COLO829 (cell line): ENCODE results near the gene ZNF274.
"Not testable (repeated sequence)": the region's sequence is repeated elsewhere in the genome, so short reads cannot be mapped to it uniquely, and the experiment has no call there.

Experiments used
- DNase-seq: peaks from one replicate; pipeline ENCODE4 v3.0.0; 2012; ENCODE audit warnings: low spot score

Gene ZNF274

DNA sequence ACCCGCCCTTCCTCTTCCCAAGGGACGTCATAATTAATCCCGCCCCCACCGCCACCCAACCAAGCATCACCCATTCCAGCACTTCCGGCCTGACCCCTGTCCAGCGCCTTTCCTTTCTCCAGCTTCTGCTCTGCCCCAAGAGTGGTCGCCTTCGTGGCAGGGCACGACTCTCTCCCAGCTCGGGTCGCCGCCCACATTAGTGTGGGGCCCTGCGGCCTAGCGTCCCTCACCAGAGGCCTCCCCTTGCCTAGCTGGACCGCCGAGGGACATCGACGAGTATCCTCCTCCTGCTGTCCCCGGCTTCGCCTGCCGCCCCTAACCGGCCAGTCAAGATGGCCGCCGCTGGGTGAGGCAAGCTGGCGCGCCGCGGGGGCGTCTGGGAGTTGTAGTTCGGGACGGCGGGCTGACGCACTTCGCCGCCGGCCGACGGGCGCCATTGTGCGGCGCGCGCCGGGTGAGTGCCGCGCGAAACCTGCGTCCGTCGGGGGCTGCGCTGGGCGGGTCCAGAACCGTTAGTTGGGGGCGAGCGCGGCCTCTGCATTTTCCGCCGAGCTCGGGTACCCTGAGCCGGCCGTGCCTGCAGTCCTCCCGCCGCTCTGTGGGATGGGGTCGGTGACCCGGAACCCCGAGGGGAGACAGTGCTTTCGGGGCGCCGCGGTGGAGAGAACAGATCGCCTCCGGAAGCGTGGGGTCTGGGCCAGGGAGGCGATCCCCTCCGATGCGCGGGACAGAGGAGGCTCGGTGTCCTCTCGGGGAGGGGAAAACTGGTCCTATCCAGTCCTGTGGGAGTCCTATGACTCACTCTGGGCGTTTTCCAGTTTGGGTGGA lies at the start of gene ZNF274:
TSS of gene ZNF274 (plus strand) at position 73 of the 828 bp plus-strand sequence. CDS start 905 bp downstream, outside the sequence.
- peak; percentile 94 for DNase-seq

DNA sequence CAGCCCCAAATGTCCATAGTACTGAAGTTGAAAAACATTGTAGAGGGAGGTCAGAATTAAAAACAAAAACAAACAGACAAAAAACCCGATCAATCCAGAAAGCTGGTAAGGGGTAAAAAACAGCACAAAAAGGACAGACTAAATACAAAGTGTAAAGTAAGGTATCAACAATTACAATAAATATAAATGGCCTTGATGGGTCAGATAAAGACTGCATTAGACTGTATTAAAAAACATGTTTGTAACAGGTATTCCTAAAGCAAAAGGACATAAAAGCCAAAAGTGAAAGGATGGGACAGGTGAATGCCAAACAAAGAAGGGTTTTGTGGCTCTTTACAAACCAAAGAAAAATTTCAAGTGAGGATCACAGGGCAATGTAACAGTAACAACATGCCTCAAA lies 48.6 kb upstream of the ZNF274 start:
- no peak for DNase-seq

DNA sequence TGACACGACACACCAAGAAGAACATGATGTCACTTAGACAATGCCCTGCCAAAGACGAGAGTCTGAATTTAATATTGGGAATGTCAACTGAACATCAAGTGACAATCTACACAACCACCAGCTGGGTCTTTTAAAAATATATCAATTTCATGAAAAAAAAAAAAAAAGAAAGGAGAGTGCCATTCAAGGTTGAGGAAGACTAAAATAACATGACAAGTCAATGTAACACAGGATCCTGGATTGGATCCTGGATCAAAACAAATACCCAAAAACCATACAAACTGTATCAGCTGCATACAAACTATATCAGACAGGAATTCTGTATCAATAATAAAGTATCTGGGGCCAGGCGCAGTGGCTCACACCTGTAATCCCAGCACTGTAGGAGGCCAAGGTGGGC lies 37.0 kb upstream of the ZNF274 start:
- no peak for DNase-seq

DNA sequence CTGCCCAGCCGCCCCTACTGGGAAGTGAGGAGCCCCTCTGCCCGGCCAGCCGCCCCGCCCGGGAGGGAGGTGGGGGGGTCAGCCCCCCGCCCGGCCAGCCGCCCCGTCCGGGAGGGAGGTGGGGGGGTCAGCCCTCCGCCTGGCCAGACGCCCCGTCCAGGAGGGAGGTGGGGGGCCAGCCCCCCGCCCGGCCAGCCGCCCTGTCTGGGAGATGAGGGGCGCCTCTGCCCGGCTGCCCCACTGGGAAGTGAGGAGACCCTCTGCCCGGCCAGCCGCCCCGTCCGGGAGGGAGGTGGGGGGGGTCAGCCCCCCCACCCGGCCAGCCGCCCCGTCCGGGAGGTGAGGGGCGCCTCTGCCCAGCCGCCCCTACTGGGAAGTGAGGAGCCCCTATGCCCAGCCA lies 35.4 kb upstream of the ZNF274 start:
- DNase-seq, result not testable (repeated sequence)

DNA sequence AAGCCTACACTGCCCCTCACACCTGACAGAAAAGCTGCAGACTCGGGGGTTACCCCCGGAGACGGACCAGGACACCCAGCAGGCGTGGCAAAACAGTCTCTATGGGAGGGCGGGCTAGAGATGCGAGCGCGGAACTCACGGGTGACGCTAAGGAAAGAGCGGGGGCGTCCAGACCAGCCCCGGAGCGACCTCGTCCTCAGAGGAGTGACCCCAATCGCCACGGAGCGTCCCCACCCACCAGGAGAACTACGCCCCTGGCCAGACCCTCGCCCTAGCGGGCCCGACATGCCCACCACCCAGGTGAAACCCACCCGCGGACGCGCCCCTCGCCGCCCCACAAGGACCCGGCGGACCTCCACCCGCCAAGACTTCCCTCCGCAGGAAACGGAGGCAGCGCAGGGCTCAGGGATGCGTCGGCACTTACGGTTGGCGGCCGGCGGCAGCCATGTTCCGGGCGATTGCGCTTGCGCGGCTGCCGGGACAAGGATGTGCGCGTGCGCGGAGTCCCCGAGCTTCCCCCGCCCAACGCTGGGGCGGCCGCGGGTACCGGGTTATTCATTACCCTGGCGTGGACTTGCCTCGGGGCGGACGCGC lies 32.4 kb upstream of the ZNF274 start, which contains the start of gene ZNF329:
TSS of gene ZNF329 (minus strand) at position 462 of the 594 bp plus-strand sequence. CDS start 21,286 bp downstream, outside the sequence.
- DNase-seq, result peak; percentile 94

DNA sequence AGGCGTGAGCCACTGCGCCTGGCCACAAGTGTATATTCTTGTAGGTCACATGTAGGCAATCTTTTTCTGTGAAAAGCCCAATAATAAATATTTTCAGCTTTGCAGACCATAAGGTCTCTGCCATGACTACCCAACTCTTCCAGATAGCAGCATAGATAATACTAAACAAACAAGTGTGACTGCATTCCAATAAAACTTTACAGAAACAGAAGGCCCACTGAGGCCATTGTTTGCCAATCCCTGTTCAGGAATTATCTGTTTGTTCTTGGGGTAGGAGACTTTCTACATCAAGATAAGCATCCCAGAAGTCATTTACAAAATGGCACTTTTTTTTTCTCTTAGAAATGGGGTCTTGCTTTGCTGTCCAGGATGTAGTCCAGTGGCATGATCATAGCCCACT lies 29.5 kb upstream of the ZNF274 start:
- no peak for DNase-seq

DNA sequence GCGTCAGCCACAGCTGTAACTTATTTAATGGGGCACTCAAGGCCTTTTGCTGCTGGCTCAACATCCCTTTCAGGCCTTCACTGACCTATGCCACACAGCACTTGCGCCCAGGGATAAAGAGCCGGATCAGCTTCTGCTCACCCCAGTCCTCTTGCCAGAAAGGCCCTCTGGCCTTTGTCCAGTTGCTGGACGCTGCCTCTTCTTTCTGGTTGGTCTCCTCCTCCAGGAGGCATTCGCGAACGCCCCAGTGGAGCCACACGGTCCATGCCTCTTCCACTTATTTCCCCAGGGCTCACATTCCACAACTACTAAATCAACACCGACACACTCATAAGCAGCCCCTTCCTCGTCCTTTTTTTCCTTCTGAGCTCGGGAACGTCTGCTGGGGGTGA lies 28.6 kb upstream of the ZNF274 start:
- DNase-seq, result no peak

DNA sequence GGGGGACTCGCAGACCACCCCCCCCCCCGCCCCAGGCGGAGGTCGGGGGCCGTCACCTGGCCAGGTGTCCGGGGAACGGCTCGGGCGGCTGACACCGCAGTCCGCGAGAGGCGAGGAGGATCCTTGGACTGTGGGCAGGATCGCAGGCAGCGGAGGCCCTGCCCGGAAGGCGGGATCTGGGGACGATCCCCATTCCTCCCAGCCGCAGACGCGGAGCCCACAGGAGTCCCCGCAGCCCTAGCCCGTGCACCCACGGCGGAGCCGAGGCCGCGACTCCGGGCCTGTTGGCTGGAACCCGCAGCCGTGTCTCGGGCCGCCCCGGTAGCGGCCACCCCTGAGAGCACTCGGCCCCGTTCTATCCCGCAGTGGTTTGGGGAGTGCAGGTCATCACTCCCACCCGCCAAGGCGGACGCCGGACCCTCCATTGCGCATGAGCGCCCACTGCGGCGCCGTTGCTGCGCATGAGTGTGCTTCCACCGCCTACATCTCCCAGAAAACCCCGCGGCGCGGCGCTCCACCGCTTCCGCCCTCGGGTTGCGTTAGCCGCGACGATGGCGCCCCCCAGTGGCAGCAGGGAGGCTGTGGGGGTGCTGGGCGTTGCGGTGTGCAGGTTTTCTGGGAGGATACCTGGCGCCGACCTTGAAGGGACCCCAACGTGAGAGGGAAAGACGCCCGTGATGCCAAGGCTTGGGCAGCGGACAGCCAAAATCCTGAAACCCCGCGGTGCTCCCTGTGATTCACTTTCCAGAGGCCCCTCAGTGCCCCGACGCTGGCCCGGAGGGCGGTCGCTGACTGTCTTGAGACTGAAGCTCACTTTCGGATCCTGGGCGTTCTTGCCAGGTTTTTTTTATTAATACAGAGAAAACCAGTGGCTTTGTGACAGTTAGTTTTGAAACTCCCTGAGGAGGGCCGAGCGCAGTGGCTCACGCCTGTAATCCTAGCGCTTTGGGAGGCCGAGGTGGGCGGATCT lies 27.9 kb upstream of the ZNF274 start:
- DNase-seq, result peak; percentile 88

DNA sequence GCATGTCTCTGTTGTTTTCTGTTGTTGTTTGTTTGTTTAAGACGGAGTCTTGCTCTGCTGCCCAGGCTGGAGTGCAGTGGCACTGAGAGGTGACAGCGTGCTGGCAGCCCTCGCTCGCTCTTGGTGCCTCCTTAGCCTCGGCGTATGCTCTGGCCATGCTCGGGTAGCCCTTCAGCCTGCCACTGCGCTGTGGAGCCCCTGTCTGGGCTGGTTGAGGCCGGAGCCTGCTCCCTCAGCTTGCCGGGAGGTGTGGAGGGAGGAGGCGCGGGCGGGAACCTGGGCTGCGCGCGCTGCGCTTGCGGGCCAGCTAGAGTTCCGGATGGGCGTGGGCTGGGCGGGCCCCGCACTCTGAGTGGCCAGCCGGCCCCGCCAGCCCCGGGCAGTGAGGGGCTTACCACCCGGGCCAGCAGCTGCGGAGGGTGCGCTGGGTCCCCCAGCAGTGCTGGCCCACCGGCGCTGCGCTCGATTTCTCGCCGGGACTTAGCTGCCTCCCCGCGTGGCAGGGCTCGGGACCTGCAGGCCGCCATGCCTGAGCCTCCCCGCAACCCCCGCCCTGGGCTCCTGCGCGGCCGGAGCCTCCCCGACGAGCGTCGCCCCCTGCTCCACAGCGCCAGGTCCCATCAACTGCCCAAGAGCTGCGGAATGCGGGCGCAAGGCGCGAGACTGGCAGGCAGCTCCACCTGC lies 25.7 kb upstream of the ZNF274 start:
- DNase-seq, result no peak

DNA sequence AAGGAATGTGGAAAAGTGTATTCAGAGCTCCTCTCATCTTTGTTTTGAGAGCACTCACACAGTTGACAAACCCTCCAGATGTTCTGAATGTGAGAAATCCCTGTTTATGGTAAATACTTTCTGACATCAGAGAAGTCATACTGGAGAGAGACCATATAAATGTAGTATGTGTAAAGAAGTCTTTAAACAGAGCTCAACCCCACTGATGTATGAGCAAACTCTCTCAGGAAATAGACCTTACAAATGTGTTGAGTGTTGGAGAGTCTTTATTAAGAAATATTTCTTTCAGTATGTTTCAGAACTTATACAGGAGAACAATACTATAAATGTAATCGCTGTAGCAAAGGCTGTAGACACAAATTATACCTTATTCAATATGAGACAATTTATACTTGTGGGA lies 16.6 kb upstream of the ZNF274 start:
- DNase-seq, result no peak

DNA sequence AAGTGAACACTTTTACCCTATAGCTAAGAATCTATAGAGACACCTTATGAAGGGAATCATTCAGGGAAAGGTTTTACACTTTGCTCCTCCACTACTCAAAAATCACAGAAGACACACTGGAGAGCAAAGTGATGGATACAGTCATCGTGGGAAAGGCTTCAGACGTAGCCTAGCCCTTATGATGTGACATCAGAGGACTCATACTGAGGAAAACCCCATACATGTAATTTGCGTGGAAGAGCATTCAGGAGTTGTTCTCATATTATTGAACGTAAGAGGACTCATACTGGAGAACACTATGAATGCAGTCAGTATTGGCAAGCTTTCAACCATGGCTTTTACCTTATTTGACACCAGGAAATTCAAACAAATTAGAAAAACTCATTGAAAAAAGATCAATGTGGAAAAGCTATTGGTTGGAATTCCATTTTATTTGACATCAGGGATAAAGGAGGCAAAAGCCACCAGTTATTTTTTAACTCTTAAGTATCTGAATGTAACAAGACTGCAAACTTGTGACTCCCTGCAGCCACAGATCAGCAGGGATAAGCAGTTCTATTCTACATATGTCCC lies 16.1 kb upstream of the ZNF274 start:
- no peak for DNase-seq

DNA sequence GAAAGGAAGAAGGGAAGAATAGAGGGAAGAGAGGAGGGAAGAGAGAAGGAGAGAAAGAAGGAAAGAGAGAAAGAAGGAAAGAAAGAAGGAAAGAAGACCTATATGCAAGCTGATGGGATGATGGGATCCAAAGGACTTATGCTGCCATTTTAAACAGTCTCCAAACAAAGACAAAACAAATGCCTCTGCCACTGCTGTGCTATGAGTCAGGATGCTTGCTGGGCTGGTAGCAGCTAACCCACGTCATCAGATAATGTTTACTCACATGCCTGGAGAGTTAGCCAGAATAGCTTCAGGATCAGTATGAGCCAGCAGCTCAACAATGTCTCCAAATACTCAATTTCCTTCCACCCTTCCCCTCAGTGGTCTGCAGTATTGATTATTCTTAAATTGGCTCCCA lies 12.0 kb upstream of the ZNF274 start:
- no peak for DNase-seq

DNA sequence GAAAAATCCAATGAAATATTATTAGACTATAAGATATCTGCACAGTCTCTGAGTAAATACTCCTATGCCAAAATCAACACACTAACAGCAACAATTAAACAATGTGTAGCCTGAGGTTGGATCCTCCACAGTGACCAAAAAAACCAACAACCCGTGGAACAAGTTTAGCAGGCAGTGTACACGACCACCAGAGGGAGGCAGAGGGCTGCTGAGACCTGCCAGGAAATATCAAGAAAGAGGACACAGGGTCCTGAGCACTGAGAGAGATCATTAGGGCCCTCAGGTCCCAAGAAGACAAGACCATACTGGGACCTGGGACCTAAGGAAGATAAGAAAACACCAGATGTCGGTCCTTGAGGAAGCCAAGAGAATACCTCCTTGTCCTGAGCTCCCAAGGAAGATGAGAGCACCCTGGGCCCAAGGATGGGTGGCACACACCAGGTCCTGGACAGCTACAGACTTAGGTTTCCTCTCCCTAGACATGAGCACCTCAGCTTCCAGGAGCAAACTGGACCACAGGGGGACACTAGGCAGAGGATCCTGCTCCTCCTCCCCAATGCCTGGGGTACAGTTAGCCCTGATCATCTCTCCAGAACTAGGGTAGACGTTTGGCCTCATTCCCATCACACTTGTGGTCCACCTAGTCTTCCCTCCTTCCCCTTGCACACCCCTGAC lies 822 bp upstream of the ZNF274 start:
- DNase-seq, result no peak

DNA sequence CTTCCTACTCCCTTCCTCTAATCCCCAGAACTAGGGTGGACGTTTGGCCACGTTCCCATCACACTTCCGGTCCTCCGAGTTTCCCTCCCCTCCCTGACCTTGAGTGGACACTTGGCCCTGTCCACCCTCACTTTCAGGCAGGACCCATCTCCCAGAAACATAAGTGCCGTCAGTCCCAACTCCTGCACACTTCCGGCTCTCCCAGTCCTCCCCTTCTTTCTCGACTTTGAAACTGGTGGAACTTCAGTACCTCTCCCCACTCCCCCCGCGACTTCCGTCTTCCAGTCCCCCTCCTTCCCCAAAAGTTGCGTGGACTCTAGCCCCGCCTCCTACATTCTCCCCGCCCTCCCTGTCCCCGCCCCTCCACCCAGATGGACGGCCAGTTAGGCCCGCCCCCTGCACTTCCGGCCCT lies 278 bp upstream of the ZNF274 start:
- no peak for DNase-seq

DNA sequence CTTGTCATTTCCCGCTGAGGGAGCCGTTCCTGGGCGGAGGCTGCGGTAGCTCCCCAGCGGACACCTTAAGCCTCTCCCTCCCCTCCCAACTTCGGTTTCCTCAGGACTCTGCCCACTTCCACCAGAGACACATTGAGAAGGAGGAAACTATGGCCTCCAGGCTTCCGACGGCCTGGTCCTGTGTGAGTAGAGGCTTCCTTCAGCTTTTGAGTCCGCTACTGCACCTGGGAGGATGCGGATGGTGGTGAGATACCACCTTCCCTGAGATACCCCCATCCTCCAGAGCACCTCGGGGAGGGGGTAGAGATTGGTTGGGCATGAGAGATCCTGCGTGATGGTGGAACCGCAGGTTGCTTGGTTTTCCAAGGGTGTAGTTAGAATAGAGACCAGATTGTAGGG lies 955 bp downstream of the ZNF274 start:
- no peak for DNase-seq

DNA sequence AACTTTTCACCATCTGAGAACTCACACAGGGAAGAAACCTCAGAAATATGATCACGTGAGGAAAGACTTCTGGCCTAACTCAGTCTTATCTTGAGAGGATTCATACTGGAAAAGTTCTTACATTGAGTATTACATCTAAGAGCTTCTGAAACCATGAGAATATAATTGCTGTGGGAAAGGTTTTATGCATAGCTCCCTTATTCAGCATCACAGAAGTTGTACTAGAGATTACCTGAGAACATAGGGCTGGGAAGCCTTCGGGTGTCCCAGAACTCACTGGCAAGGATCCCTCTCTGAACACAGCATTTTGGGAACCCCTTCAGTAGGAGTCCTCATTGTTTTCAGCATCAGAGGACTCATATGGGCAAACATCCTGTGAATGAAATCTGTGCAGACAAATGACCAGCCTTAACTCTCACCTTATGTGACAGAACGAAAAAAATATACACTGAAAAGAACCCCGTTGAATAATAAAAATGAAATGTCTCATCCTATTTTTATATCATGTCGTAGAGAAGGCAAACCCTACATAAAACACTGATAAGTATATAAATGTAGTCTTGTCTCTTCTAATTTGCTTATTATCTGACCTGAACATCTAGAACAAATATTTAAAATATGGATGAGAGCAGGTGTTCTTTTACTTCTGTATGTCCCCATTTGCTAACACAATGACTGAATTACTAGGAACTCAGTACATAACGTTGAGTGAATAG lies 14.2 kb downstream of the ZNF274 start:
- no peak for DNase-seq

DNA sequence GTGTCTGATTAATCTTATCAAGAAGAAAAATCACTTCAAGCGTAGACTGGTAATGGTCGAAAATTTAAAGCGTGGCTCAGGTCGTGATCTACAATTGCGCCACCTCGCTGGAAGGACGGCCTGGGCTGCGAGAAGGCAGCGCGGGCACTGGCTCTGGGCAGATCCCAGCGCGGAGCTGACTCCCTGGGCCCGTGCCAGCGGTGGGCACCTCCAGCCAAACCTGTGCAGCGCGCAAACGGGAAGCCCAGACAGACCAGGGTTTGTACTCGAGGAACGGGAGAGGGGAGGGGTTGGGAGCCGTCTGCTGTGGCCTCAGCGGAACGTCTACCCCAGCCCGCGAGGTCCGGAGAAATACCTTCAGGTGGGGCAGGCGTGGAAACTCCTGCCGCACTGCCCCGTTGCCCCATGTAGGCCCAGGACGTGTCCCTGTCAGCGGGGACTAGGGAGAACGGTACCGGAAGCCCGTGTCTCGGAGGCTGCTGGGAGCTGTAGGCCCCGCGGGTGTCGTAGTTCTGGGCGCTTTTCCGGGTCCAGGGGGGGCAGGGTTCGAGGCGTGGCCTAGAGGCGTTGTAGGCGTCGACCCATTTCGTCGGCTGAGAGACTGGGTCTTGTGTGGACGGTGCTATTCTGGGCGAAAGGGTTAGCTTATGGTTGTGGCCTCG lies 21.1 kb downstream of the ZNF274 start:
- no peak for DNase-seq

DNA sequence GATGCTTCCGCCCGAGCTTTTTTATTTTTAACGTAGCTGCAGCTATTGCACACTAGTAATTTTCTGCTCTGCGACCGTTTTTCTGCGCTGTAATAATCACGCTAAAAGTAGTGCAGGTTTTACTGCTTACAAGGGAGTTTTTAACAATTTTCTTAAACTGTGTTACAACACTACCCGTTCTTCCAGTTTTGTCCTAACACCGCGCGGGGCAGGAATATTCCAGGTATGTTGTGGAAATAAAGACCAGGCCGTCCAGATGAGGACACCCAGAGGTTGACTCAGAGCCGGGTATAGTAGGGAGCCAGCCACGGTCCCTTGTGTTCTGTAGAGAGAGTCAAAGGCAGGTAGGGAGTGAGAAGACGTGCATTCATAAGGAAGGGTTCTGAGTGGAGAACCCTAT lies 21.7 kb downstream of the ZNF274 start:
- DNase-seq, result no peak

DNA sequence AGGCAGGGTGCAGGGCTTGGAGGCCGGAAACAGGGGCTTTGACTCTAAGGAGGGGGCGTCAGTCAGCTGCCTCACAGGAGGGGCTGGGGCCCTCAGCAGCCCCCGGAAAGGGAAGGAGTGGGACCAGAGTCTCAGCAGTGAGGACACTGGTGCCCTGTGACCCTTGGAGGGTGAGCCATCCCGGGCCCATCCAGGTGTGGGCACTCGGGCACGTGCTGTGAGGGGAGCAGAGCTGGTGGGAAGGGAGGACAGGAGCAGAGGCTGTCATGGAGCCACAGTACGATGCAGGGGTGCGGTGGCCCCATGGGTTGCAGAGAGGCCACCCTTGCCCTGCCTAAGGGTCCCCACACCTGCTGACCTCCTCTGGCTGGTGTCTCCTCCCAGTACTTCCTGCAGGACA lies 26.7 kb downstream of the ZNF274 start:
- no peak for DNase-seq
